ENCODE measurements around the gene VPS26C. TPM values are rescaled to one million over a fixed set of nuclear protein-coding genes. Genes with fewer than 3 reads are reported as not detected.

The VPS26C gene
- total and polyA plus RNA-seq, 2 of the 8 experiments (the other 6 are each of a cell fraction or from before 2014, with no cell fraction given): 43.5 to 71.6 TPM

DNA sequence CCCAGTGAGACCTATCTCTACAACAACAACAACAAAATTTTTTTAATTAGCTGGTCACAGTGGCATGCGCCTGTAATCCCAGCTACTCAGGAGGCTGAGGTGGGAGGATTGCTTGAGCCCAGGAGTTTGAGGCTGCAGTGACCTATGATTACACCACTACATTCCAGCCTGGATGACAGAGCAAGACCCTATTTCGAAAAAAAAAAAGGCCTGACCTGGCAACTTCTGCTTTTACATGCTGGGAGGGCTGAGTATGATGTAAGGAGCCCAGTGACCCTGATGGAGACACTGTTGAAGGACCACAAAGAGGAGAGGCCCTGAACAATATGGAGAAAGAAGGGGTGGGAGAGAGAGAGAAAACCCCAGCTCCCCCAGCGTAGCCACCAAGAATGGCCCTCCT, 9.2 kb upstream of the VPS26C start:
- H4K8ac ChIP-seq (ENCODE audit: extremely low read depth, insufficient read depth, low read length): no peak overlapping the region
- no peak overlapping the region for H2AK5ac ChIP-seq (ENCODE audit: low read depth, low read length)
- no peak overlapping the region for H3K27ac ChIP-seq (ENCODE audit: low read depth, low read length)
- H3K79me2 ChIP-seq (ENCODE audit: control insufficient read depth in 1 of 2, insufficient read depth in 2 of 2, low read length in 2 of 2): no peaks in the 10 kb centered on the region
- H4K20me1 ChIP-seq (replicated peaks in 1 of 2; ENCODE audit: control insufficient read depth in 1 of 2, insufficient read depth in 2 of 2, low read length in 2 of 2): no peaks in the 10 kb centered on the region
- no peak overlapping the region for H4K91ac ChIP-seq (replicated peaks; ENCODE audit: insufficient read length, low read length)
- no peak overlapping the region for H3K9ac ChIP-seq (replicated peaks in 1 of 4; ENCODE audit: extremely low read depth in 1 of 4, low read depth in 3 of 4, low read length in 3 of 4)
- no peak overlapping the region for H3K14ac ChIP-seq (ENCODE audit: insufficient read length)
- H3K23ac ChIP-seq (ENCODE audit: insufficient read length): no peak overlapping the region
- H3K4me2 ChIP-seq (ENCODE audit: insufficient read depth in 1 of 2, low read depth in 2 of 2, low read length in 2 of 2): no peak overlapping the region
- H2BK120ac ChIP-seq (replicated peaks; ENCODE audit: low read depth, low read length): no peak overlapping the region
- no peaks in the 10 kb centered on the region for H3K79me1 ChIP-seq (ENCODE audit: low read depth, low read length)
- no peak overlapping the region for H2BK20ac ChIP-seq (ENCODE audit: low read length)
- no peak overlapping the region for H3K4ac ChIP-seq (replicated peaks; ENCODE audit: insufficient read length, low read depth, low read length)
- H3K23me2 ChIP-seq (ENCODE audit: low read depth, low read length): no peaks in the 10 kb centered on the region
- POLR2A ChIA-PET (ENCODE audit: partially characterized antibody): interaction anchor here (0.6 kb wide), 1 partner anchor 34 kb away, joined by 3 read pairs; no protein-coding TSS in a partner anchor
- FAIRE-seq (no peak), DNase-seq (ENCODE audit: low read depth in 1 of 2, low spot score in 2 of 2) (no peak)
- WGBS, 2 experiments (ENCODE audit: extremely low coverage in 1 of 2, insufficient coverage in 1 of 2, insufficient read length in 1 of 2, insufficient replicate concordance in 2 of 2, low coverage in 1 of 2, low lambda C conversion rate in 2 of 2, missing lambda C conversion rate in 1 of 2): 88% methylated on average over 3 of the region's 3 CpGs; no CpG with 5 or more reads in 1 of the 2 experiments
- no peak overlapping the region for H2BK5ac ChIP-seq (ENCODE audit: low read depth, low read length)
- H4K5ac ChIP-seq (ENCODE audit: insufficient read length, low read depth, low read length): no peak overlapping the region
- H3K56ac ChIP-seq (replicated peaks; ENCODE audit: insufficient read length, low read depth, low read length): no peak overlapping the region
- H2BK12ac ChIP-seq (ENCODE audit: low read depth, low read length): 0 out of 2 replicates have a peak overlapping the region, but pooled peaks have one; percentile 44
- no peaks in the 10 kb centered on the region for H3K36me3 ChIP-seq (ENCODE audit: control insufficient read depth in 2 of 4, insufficient read depth in 4 of 4, low read length in 3 of 4)
- H3K9me3 ChIP-seq (ENCODE audit: insufficient read depth in 2 of 2, low read depth in 1 of 2, low read length in 1 of 2): no peaks in the 10 kb centered on the region; a peak in 1 of 4 replicates
- peaks cover 3 to 6% (median 5%) of the 10 kb centered on the region in 4 experiments; a peak in 5 of 7 replicates for H3K4me1 ChIP-seq (replicated peaks in 1 of 4; ENCODE audit: control insufficient read depth in 3 of 4, insufficient read depth in 4 of 4, low read length in 3 of 4)
- H2BK15ac ChIP-seq (ENCODE audit: low read length): 0 out of 2 replicates have a peak overlapping the region, but pooled peaks have one; percentile 4
- H3K18ac ChIP-seq (ENCODE audit: extremely low read depth, low read length): no peak overlapping the region
- H3K27me3 ChIP-seq (replicated peaks in 1 of 4; ENCODE audit: control insufficient read depth in 3 of 4, extremely low read depth in 1 of 4, insufficient read depth in 3 of 4, low read length in 3 of 4): no peaks in the 10 kb centered on the region
- CTCF ChIA-PET (ENCODE audit: partially characterized antibody): interaction anchor here (1.5 kb wide), 1 partner anchor 8 kb away, joined by 4 read pairs; no protein-coding TSS in a partner anchor
- no peak overlapping the region for H3K4me3 ChIP-seq (ENCODE audit: extremely low read depth in 1 of 4, insufficient read depth in 2 of 4, low read depth in 3 of 4, low read length in 4 of 4)
- no peak overlapping the region for H2AFZ ChIP-seq (ENCODE audit: low read length)
- TF ChIP-seq BRCA1 (IDR thresholded peaks at IDR 0.05; ENCODE audit: low read depth, low read length) (no peak), SUZ12 (IDR thresholded peaks at IDR 0.05; ENCODE audit: low read length) (no peak), SIRT6 (IDR thresholded peaks at IDR 0.05; ENCODE audit: low read length) (no peak), TAF1 (IDR thresholded peaks at IDR 0.05; ENCODE audit: low read depth, low read length) (no peak), CHD2 (IDR thresholded peaks at IDR 0.05; ENCODE audit: low read length) (no peak), ZNF274 (IDR thresholded peaks at IDR 0.05; ENCODE audit: borderline replicate concordance, extremely low read depth, low read length) (no peak), ATF2 (IDR thresholded peaks at IDR 0.05; ENCODE audit: low read length) (no peak), NANOG (IDR thresholded peaks at IDR 0.05; ENCODE audit: insufficient read depth, low read depth, low read length, poor library complexity, severe bottlenecking) (no peak), BACH1 (IDR thresholded peaks at IDR 0.05; ENCODE audit: low read length) (no peak)
- TF ChIP-seq, protein P1, sequence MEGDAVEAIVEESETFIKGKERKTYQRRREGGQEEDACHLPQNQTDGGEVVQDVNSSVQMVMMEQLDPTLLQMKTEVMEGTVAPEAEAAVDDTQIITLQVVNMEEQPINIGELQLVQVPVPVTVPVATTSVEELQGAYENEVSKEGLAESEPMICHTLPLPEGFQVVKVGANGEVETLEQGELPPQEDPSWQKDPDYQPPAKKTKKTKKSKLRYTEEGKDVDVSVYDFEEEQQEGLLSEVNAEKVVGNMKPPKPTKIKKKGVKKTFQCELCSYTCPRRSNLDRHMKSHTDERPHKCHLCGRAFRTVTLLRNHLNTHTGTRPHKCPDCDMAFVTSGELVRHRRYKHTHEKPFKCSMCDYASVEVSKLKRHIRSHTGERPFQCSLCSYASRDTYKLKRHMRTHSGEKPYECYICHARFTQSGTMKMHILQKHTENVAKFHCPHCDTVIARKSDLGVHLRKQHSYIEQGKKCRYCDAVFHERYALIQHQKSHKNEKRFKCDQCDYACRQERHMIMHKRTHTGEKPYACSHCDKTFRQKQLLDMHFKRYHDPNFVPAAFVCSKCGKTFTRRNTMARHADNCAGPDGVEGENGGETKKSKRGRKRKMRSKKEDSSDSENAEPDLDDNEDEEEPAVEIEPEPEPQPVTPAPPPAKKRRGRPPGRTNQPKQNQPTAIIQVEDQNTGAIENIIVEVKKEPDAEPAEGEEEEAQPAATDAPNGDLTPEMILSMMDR (IDR thresholded peaks at IDR 0.05; ENCODE audit: control extremely low read depth in 1 of 3, insufficient read depth in 1 of 3, low read depth in 1 of 3, low read length in 3 of 3): no peak
